Spleen (tissue), 7 donors: ENCODE data around the gene HNF4A.

Experiments used
- POLR2A ChIP-seq, 3 donors: fragments of 450-650 bp; IDR thresholded peaks; one replicate each; pipeline ENCODE4 v1.5.1; 2017; ENCODE audit warnings: antibody characterized with exemption in 3 of 3, mild to moderate bottlenecking in 1 of 3
- POLR2AphosphoS5 ChIP-seq, 3 donors: sonication (generic); formaldehyde crosslinking; IDR thresholded peaks; one replicate each; pipeline ENCODE4 v1.5.1; 2017; ENCODE audit warnings: antibody characterized with exemption in 3 of 3
- TF ChIP-seq, protein P1 (sequence below), 11 experiments: fragments of 200-600 bp in 7 of 11; fragments of 450-650 bp in 4 of 11; sonication (generic) in 4 of 11; IDR thresholded peaks in 8 of 11; conservative IDR thresholded peaks in 3 of 11; 1 replicate in 7 of 11; 2 replicates in 4 of 11; pipeline versions ENCODE4 v1.4.0 to v1.8.0; 2016 to 2021; ENCODE audit warnings: antibody characterized with exemption in 11 of 11, inconsistent platforms in 4 of 11, mild to moderate bottlenecking in 1 of 11
- donor health status: DM: no; HTN: no; CAD: no; lungs with moderate emphysema.
- donor health status: DM: no; HTN: no; CAD: no.
- donor health status: DM: no; HTN: no; CAD: no.

DNA sequence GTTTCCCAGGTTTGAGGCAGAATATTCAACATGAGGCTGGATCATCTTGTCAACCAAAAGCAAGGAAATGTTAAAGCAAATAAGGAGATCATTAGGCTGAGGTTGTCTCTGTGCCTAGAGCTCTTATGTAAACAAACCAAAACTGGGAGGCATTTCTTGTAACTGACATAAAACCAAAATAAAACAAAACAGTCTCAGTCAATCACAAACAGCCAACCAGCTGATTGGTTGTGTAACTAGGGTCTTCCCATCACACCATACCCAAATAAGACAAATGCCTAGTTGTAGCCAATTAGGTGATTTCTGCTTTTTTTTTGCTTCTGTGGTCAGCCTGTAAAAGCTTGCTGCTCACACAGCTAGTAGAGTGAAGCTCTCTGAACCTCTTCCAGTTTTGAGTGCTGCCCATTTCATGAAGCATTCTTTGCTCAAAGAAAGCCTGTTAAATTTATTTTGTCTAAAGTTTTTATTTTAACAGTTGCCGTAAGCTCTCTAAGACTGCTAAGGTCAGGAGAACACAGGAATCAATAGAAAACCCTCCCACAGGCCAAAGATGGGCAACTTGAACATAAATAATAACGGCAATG is 35.6 kb upstream of the HNF4A start:
- TF ChIP-seq POLR2A (IDR thresholded peaks at IDR 0.05) (no peak), POLR2AphosphoS5 (IDR thresholded peaks at IDR 0.05) (no peak)
- TF ChIP-seq, protein P1, sequence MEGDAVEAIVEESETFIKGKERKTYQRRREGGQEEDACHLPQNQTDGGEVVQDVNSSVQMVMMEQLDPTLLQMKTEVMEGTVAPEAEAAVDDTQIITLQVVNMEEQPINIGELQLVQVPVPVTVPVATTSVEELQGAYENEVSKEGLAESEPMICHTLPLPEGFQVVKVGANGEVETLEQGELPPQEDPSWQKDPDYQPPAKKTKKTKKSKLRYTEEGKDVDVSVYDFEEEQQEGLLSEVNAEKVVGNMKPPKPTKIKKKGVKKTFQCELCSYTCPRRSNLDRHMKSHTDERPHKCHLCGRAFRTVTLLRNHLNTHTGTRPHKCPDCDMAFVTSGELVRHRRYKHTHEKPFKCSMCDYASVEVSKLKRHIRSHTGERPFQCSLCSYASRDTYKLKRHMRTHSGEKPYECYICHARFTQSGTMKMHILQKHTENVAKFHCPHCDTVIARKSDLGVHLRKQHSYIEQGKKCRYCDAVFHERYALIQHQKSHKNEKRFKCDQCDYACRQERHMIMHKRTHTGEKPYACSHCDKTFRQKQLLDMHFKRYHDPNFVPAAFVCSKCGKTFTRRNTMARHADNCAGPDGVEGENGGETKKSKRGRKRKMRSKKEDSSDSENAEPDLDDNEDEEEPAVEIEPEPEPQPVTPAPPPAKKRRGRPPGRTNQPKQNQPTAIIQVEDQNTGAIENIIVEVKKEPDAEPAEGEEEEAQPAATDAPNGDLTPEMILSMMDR (IDR thresholded peaks at IDR 0.05 in 8 of 11, conservative IDR thresholded peaks at IDR 0.05 in 3 of 11): no peak
